GM19238 (cell line): Measurements from ENCODE around the gene TBC1D7.

ENCODE experiments used
- DNase-seq: peaks from one replicate; pipeline ENCODE4 v3.0.0; 2011; ENCODE audit warnings: low spot score; ENCODE audit not compliant: insufficient read length

The TBC1D7 gene

GRCh38 chr6:13296536-13296997, 31.8 kb downstream of the TBC1D7 start:
- no peak for DNase-seq

- DNase-seq = no peak
These were observed 32.8 kb downstream of the TBC1D7 start for GRCh38 chr6:13295576-13295975.

- DNase-seq = no peak
These were observed 33.8 kb downstream of the TBC1D7 start for GRCh38 chr6:13294499-13295069.

GRCh38 chr6:13292774-13293173, 35.6 kb downstream of the TBC1D7 start:
- DNase-seq = no peak

- DNase-seq = no peak
These were observed 38.0 kb downstream of the TBC1D7 start for GRCh38 chr6:13290335-13290734.

GRCh38 chr6:13289789-13290318, 38.5 kb downstream of the TBC1D7 start:
- no peak for DNase-seq

GRCh38 chr6:13288969-13289391, 39.4 kb downstream of the TBC1D7 start:
- DNase-seq = no peak

GRCh38 chr6:13288481-13288880, 39.9 kb downstream of the TBC1D7 start:
- no peak for DNase-seq

- DNase-seq = no peak
These were observed 41.2 kb downstream of the TBC1D7 start for GRCh38 chr6:13287104-13287503.

GRCh38 chr6:13286181-13286580, 42.2 kb downstream of the TBC1D7 start:
- DNase-seq = no peak

GRCh38 chr6:13285705-13286104, 42.6 kb downstream of the TBC1D7 start:
- no peak for DNase-seq

GRCh38 chr6:13284646-13285045, 43.7 kb downstream of the TBC1D7 start:
- no peak for DNase-seq

GRCh38 chr6:13283331-13283730, 45.0 kb downstream of the TBC1D7 start:
- DNase-seq = no peak

- DNase-seq = no peak
These were observed 45.8 kb downstream of the TBC1D7 start for GRCh38 chr6:13282393-13283069.

GRCh38 chr6:13281686-13282085, 46.7 kb downstream of the TBC1D7 start:
- no peak for DNase-seq

GRCh38 chr6:13280254-13280653, 48.1 kb downstream of the TBC1D7 start:
- no peak for DNase-seq

- DNase-seq = no peak
These were observed 49.3 kb downstream of the TBC1D7 start for GRCh38 chr6:13278991-13279390.

- DNase-seq = no peak
These were observed 50.2 kb downstream of the TBC1D7 start for GRCh38 chr6:13278164-13278563.

- no peak for DNase-seq
These were observed 51.1 kb downstream of the TBC1D7 start for GRCh38 chr6:13277231-13277630.

GRCh38 chr6:13275435-13275989, 52.8 kb downstream of the TBC1D7 start:
- no peak for DNase-seq

- no peak for DNase-seq
These were observed 53.5 kb downstream of the TBC1D7 start for GRCh38 chr6:13274707-13275434.
